Trophoblast cell (in vitro differentiated cells and primary cell): ENCODE data around the gene POU5F2.

Experiments
- DNase-seq, 2 donors: peaks; one replicate each; pipeline ENCODE4 v3.0.0-alpha.2; 2016
- H2AFZ ChIP-seq: 2 replicates; pipeline ENCODE4 v1.6.1; 2013; ENCODE audit warnings: low read length, moderate library complexity, mild to moderate bottlenecking; ENCODE audit not compliant: insufficient read depth, poor library complexity
- H2AK5ac ChIP-seq: 2 replicates; pipeline ENCODE4 v1.6.1; 2013; ENCODE audit warnings: mild to moderate bottlenecking, low read length
- H2BK120ac ChIP-seq: 2 replicates; pipeline ENCODE4 v1.6.1; 2013; ENCODE audit warnings: low read length, mild to moderate bottlenecking, moderate library complexity; ENCODE audit not compliant: insufficient read depth, poor library complexity
- H2BK12ac ChIP-seq: 2 replicates; pipeline ENCODE4 v1.6.1; 2013; ENCODE audit warnings: mild to moderate bottlenecking, low read length, moderate library complexity
- H2BK5ac ChIP-seq: 2 replicates; pipeline ENCODE4 v1.6.1; 2013; ENCODE audit warnings: low read length, low read depth, moderate library complexity, mild to moderate bottlenecking; ENCODE audit not compliant: poor library complexity
- H3K14ac ChIP-seq: 2 replicates; pipeline ENCODE4 v1.6.1; 2013; ENCODE audit warnings: mild to moderate bottlenecking, low read length
- H3K18ac ChIP-seq: 2 replicates; pipeline ENCODE4 v1.6.1; 2013; ENCODE audit warnings: mild to moderate bottlenecking, low read length
- H3K23ac ChIP-seq: 2 replicates; pipeline ENCODE4 v1.6.1; 2013; ENCODE audit warnings: low read length
- H3K27ac ChIP-seq: 2 replicates; pipeline ENCODE4 v1.5.1; 2013; ENCODE audit warnings: low read depth, mild to moderate bottlenecking, inconsistent platforms, low read length, moderate library complexity
- H3K27me3 ChIP-seq: 2 replicates; pipeline ENCODE4 v1.6.1; 2013; ENCODE audit warnings: inconsistent platforms, mild to moderate bottlenecking, low read length, moderate library complexity; ENCODE audit not compliant: insufficient read depth
- H3K36me3 ChIP-seq, 2 experiments: 1 replicate in 1 of 2; 2 replicates in 1 of 2; pipeline ENCODE4 v1.6.1; 2013; ENCODE audit warnings: low read length in 2 of 2, mild to moderate bottlenecking in 2 of 2, moderate library complexity in 1 of 2; ENCODE audit not compliant: insufficient read depth in 2 of 2, control insufficient read depth in 1 of 2
- H3K4ac ChIP-seq: 2 replicates; pipeline ENCODE4 v1.6.1; 2013; ENCODE audit warnings: low read depth, mild to moderate bottlenecking, low read length, moderate library complexity
- H3K4me1 ChIP-seq, 2 experiments: 1 replicate in 1 of 2; 2 replicates in 1 of 2; pipeline ENCODE4 v1.6.1; 2013; ENCODE audit warnings: low read length in 2 of 2, mild to moderate bottlenecking in 2 of 2, moderate library complexity in 1 of 2; ENCODE audit not compliant: insufficient read depth in 2 of 2, control insufficient read depth in 1 of 2
- H3K4me2 ChIP-seq: 2 replicates; pipeline ENCODE4 v1.6.1; 2013; ENCODE audit warnings: inconsistent platforms, mild to moderate bottlenecking, low read length, moderate library complexity
- H3K4me3 ChIP-seq: 2 replicates; pipeline ENCODE4 v1.5.1; 2013; ENCODE audit warnings: mild to moderate bottlenecking, low read depth, low read length, inconsistent platforms
- H3K79me1 ChIP-seq: one replicate; pipeline ENCODE4 v1.6.1; 2013; ENCODE audit warnings: low read length
- H3K79me2 ChIP-seq: 2 replicates; pipeline ENCODE4 v1.6.1; 2013; ENCODE audit warnings: low read length, mild to moderate bottlenecking; ENCODE audit not compliant: control insufficient read depth, insufficient read depth, poor library complexity
- H3K9ac ChIP-seq: 2 replicates; pipeline ENCODE4 v1.6.1; 2013; ENCODE audit warnings: mild to moderate bottlenecking, low read length
- H3K9me3 ChIP-seq: 2 replicates; pipeline ENCODE4 v1.6.1; 2013; ENCODE audit warnings: low read depth, mild to moderate bottlenecking, control low read depth, inconsistent platforms, low read length; ENCODE audit not compliant: insufficient read depth
- H4K12ac ChIP-seq: 2 replicates; pipeline ENCODE4 v1.6.1; 2013; ENCODE audit warnings: low read depth, mild to moderate bottlenecking, low read length, moderate library complexity
- H4K8ac ChIP-seq: 2 replicates; pipeline ENCODE4 v1.6.1; 2013; ENCODE audit warnings: low read depth, mild to moderate bottlenecking, low read length, moderate library complexity
- H4K91ac ChIP-seq: one replicate; pipeline ENCODE4 v1.6.1; 2013; ENCODE audit warnings: low read depth, mild to moderate bottlenecking, low read length, moderate library complexity
- WGBS: extraction: QIAGEN DNeasy Blood & Tissue Kit; methylation state at CpG from one replicate; pipeline ENCODE4 v1.1.7; 2013; ENCODE audit warnings: missing lambda C conversion rate; ENCODE audit not compliant: insufficient read length, insufficient coverage; ENCODE audit errors: extremely low coverage; 5-methylcytosine and 5-hydroxymethylcytosine counted together

Gene POU5F2

GRCh38 chr5:93785475-93785874 lies 44.1 kb upstream of the POU5F2 start:
- H4K12ac ChIP-seq, result no peak overlapping the region
- H3K27me3 ChIP-seq, result no peaks in the 10 kb centered on the region
- no peak overlapping the region for H3K4me2 ChIP-seq
- DNase-seq, result no peak
- no peak overlapping the region for H2BK120ac ChIP-seq
- no peak overlapping the region for H2AK5ac ChIP-seq
- no CpG with 5 or more reads among the region's 2 CpGs for WGBS
- no peaks in the 10 kb centered on the region for H3K79me1 ChIP-seq
- H3K4me1 ChIP-seq, result no peaks in the 10 kb centered on the region
- no peak overlapping the region for H3K27ac ChIP-seq
- H3K79me2 ChIP-seq, result no peaks in the 10 kb centered on the region
- H3K36me3 ChIP-seq, result no peaks in the 10 kb centered on the region
- H3K9me3 ChIP-seq, result no peaks in the 10 kb centered on the region
- no peak overlapping the region for H4K91ac ChIP-seq
- H3K18ac ChIP-seq, result no peak overlapping the region
- no peak overlapping the region for H3K4me3 ChIP-seq
- H2BK5ac ChIP-seq, result no peak overlapping the region
- no peak overlapping the region for H3K9ac ChIP-seq
- H2BK12ac ChIP-seq, result no peak overlapping the region
- no peak overlapping the region for H2AFZ ChIP-seq
- H3K4ac ChIP-seq, result no peak overlapping the region
- no peak overlapping the region for H3K14ac ChIP-seq
- H4K8ac ChIP-seq, result no peak overlapping the region
- H3K23ac ChIP-seq, result no peak overlapping the region

- no peak overlapping the region for H2AK5ac ChIP-seq
- no CpG with 5 or more reads among the region's 1 CpG for WGBS
- no peak for DNase-seq
Measured at GRCh38 chr5:93782978-93783377, 41.6 kb upstream of the POU5F2 start.

GRCh38 chr5:93777620-93778019 lies 36.2 kb upstream of the POU5F2 start:
- Histone ChIP-seq H3K9ac (no peak overlapping the region), H3K4ac (no peak overlapping the region), H3K14ac (no peak overlapping the region), H3K27me3 (no peaks in the 10 kb centered on the region), H3K4me3 (no peak overlapping the region), H3K4me1 (no peaks in the 10 kb centered on the region), H3K18ac (no peak overlapping the region), H3K27ac (no peak overlapping the region), H2AK5ac (no peak overlapping the region), H2BK120ac (no peak overlapping the region), H3K79me2 (no peaks in the 10 kb centered on the region), H3K9me3 (no peaks in the 10 kb centered on the region), H2BK5ac (no peak overlapping the region), H3K4me2 (no peak overlapping the region), H4K8ac (no peak overlapping the region), H4K91ac (no peak overlapping the region), H3K23ac (no peak overlapping the region), H2AFZ (no peak overlapping the region), H4K12ac (no peak overlapping the region), H2BK12ac (no peak overlapping the region), H3K36me3 (no peaks in the 10 kb centered on the region), H3K79me1 (no peaks in the 10 kb centered on the region)
- DNase-seq, result no peak
- no CpG with 5 or more reads among the region's 3 CpGs for WGBS

More at GRCh38 chr5:93782978-93783377, 41.6 kb upstream of the POU5F2 start:
- H2BK120ac ChIP-seq, result no peak overlapping the region
- no peak overlapping the region for H2BK12ac ChIP-seq
- no peak overlapping the region for H4K8ac ChIP-seq
- no peak overlapping the region for H3K9ac ChIP-seq
- H3K23ac ChIP-seq, result no peak overlapping the region
- no peaks in the 10 kb centered on the region for H3K79me2 ChIP-seq
- H3K9me3 ChIP-seq, result no peaks in the 10 kb centered on the region
- H3K36me3 ChIP-seq, result no peaks in the 10 kb centered on the region
- H2AFZ ChIP-seq, result no peak overlapping the region
- H3K4me2 ChIP-seq, result no peak overlapping the region
- no peak overlapping the region for H3K27ac ChIP-seq
- no peak overlapping the region for H2BK5ac ChIP-seq
- no peak overlapping the region for H3K14ac ChIP-seq
- H4K91ac ChIP-seq, result no peak overlapping the region
- H3K79me1 ChIP-seq, result no peaks in the 10 kb centered on the region
- H3K4me1 ChIP-seq, result no peaks in the 10 kb centered on the region
- H3K4ac ChIP-seq, result no peak overlapping the region
- no peak overlapping the region for H3K18ac ChIP-seq
- no peaks in the 10 kb centered on the region for H3K27me3 ChIP-seq
- no peak overlapping the region for H3K4me3 ChIP-seq
- no peak overlapping the region for H4K12ac ChIP-seq

- H3K36me3 ChIP-seq, result no peaks in the 10 kb centered on the region
- no peak overlapping the region for H3K4me3 ChIP-seq
- H2AFZ ChIP-seq, result no peak overlapping the region
- no CpG with 5 or more reads among the region's 5 CpGs for WGBS
- H3K9me3 ChIP-seq, result peaks cover 1% of the 10 kb centered on the region
- no peak overlapping the region for H2BK12ac ChIP-seq
- H4K12ac ChIP-seq, result no peak overlapping the region
- no peaks in the 10 kb centered on the region for H3K79me1 ChIP-seq
- no peak overlapping the region for H3K4me2 ChIP-seq
- no peak overlapping the region for H2BK5ac ChIP-seq
- H3K27ac ChIP-seq, result no peak overlapping the region
- no peak overlapping the region for H2AK5ac ChIP-seq
- H3K14ac ChIP-seq, result no peak overlapping the region
- no peaks in the 10 kb centered on the region for H3K79me2 ChIP-seq
- H4K8ac ChIP-seq, result no peak overlapping the region
- no peak for DNase-seq
- no peak overlapping the region for H3K23ac ChIP-seq
- H3K4me1 ChIP-seq, result peaks cover 0 to 3% of the 10 kb centered on the region in 2 experiments
- H2BK120ac ChIP-seq, result no peak overlapping the region
- H3K9ac ChIP-seq, result peak overlapping the region; percentile 64
- no peak overlapping the region for H4K91ac ChIP-seq
- H3K18ac ChIP-seq, result no peak overlapping the region
- H3K27me3 ChIP-seq, result no peaks in the 10 kb centered on the region
- H3K4ac ChIP-seq, result no peak overlapping the region
Measured at GRCh38 chr5:93756372-93756771, 15.0 kb upstream of the POU5F2 start.
